SJSA1 (cell line): ENCODE measurements around the gene BTG2. TPM values are rescaled to one million over a fixed set of nuclear protein-coding genes. Genes with fewer than 3 reads are reported as not detected.
A peak's percentile ranks its signal among the peaks of the same experiment; 100 is the strongest.
"Not testable (repeated sequence)": the region's sequence is repeated elsewhere in the genome, so short reads cannot be mapped to it uniquely, and the experiment has no call there.

Experiments
- DNase-seq, 2 experiments: peaks; one replicate each; pipeline ENCODE4 v3.0.0-alpha.2; 2015 to 2020; ENCODE audit warnings: low spot score in 2 of 2, low read depth in 1 of 2
- H3K27ac ChIP-seq: fragments of 250-450 bp; sonication (Bioruptor Pico); 2 replicates; pipeline ENCODE4 v1.5.1; 2020; ENCODE audit warnings: mild to moderate bottlenecking, moderate library complexity
- H3K27me3 ChIP-seq: fragments of 250-450 bp; sonication (Bioruptor Pico); replicated peaks from 2 replicates; pipeline ENCODE4 v1.5.1; 2020; ENCODE audit warnings: mild to moderate bottlenecking, moderate library complexity
- H3K36me3 ChIP-seq: fragments of 250-450 bp; sonication (Bioruptor Pico); 2 replicates; pipeline ENCODE4 v1.5.1; 2020; ENCODE audit warnings: mild to moderate bottlenecking
- H3K4me1 ChIP-seq: fragments of 250-450 bp; sonication (Bioruptor Pico); replicated peaks from 2 replicates; pipeline ENCODE4 v1.6.1; 2021; ENCODE audit warnings: mild to moderate bottlenecking
- H3K4me3 ChIP-seq: fragments of 250-450 bp; sonication (Bioruptor Pico); 2 replicates; pipeline ENCODE4 v1.5.1; 2020; ENCODE audit warnings: mild to moderate bottlenecking
- H3K9me3 ChIP-seq: fragments of 250-450 bp; sonication (Bioruptor Pico); replicated peaks from 2 replicates; pipeline ENCODE4 v1.5.1; 2020; ENCODE audit warnings: mild to moderate bottlenecking
- total RNA-seq: library from RNA; depleted of rRNA; stranded (reverse); fragments of >200 nt; shearing (Covaris generic); gene quantifications from 2 replicates; pipeline ENCODE4 v1.2.3, GENCODE V29; 2014

BTG2 gene
- total RNA-seq, 1 experiment from 2014 or later, result 6.6 TPM

DNA sequence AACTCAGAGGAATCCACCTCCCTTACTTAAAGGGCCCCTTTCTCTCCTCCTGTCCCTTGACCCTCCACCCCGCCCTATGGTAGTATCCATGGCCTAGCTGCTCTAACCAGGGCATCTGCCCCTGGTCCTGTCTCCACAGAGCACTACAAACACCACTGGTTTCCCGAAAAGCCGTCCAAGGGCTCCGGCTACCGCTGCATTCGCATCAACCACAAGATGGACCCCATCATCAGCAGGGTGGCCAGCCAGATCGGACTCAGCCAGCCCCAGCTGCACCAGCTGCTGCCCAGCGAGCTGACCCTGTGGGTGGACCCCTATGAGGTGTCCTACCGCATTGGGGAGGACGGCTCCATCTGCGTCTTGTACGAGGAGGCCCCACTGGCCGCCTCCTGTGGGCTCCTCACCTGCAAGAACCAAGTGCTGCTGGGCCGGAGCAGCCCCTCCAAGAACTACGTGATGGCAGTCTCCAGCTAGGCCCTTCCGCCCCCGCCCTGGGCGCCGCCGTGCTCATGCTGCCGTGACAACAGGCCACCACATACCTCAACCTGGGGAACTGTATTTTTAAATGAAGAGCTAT, 1.7 kb downstream of the BTG2 start:
- Histone ChIP-seq H3K9me3 (no peaks in the 10 kb centered on the region), H3K27ac (no peak overlapping the region), H3K36me3 (no peaks in the 10 kb centered on the region; the same call in 1 of the 2 replicates), H3K4me3 (0 out of 2 replicates have a peak overlapping the region, but pooled peaks have one; percentile 73), H3K27me3 (no peaks in the 10 kb centered on the region), H3K4me1 (peaks cover 21% of the 10 kb centered on the region)
- DNase-seq, result no peak

- DNase-seq, result no peak
- no peaks in the 10 kb centered on the region for H3K27me3 ChIP-seq
- no peak overlapping the region for H3K27ac ChIP-seq
- H3K4me3 ChIP-seq, result no peak overlapping the region
- no peaks in the 10 kb centered on the region for H3K9me3 ChIP-seq
- H3K36me3 ChIP-seq, result no peaks in the 10 kb centered on the region; the same call in 1 of the 2 replicates
- peaks cover 21% of the 10 kb centered on the region for H3K4me1 ChIP-seq
Measured at GRCh38 chr1:203307641-203308126, 2.4 kb downstream of the BTG2 start.

DNA sequence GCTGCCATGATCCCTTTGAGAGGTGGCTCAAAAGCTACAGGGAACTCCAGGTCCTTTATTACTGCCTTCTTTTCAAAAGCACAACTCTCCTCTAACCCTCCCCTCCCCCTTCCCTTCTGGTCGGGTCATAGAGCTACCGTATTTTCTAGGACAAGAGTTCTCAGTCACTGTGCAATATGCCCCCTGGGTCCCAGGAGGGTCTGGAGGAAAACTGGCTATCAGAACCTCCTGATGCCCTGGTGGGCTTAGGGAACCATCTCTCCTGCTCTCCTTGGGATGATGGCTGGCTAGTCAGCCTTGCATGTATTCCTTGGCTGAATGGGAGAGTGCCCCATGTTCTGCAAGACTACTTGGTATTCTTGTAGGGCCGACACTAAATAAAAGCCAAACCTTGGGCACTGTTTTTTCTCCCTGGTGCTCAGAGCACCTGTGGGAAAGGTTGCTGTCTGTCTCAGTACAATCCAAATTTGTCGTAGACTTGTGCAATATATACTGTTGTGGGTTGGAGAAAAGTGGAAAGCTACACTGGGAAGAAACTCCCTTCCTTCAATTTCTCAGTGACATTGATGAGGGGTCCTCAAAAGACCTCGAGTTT, 3.1 kb downstream of the BTG2 start:
- Histone ChIP-seq H3K4me1 (peaks cover 21% of the 10 kb centered on the region), H3K4me3 (no peak overlapping the region), H3K27me3 (no peaks in the 10 kb centered on the region), H3K36me3 (no peaks in the 10 kb centered on the region; the same call in 1 of the 2 replicates), H3K27ac (no peak overlapping the region), H3K9me3 (no peaks in the 10 kb centered on the region)
- no peak for DNase-seq

DNA sequence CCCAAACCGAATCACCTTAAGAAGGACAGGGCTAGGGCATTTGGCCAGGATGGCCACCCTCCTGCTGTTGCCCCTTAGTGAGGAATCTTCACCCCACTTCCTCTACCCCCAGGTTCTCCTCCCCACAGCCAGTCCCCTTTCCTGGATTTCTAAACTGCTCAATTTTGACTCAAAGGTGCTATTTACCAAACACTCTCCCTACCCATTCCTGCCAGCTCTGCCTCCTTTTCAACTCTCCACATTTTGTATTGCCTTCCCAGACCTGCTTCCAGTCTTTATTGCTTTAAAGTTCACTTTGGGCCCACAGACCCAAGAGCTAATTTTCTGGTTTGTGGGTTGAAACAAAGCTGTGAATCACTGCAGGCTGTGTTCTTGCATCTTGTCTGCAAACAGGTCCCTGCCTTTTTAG, 3.6 kb downstream of the BTG2 start:
- Histone ChIP-seq H3K4me1 (peaks cover 21% of the 10 kb centered on the region), H3K27me3 (no peaks in the 10 kb centered on the region), H3K9me3 (no peaks in the 10 kb centered on the region), H3K36me3 (no peaks in the 10 kb centered on the region; the same call in 1 of the 2 replicates), H3K27ac (no peak overlapping the region), H3K4me3 (no peak overlapping the region)
- no peak for DNase-seq

DNA sequence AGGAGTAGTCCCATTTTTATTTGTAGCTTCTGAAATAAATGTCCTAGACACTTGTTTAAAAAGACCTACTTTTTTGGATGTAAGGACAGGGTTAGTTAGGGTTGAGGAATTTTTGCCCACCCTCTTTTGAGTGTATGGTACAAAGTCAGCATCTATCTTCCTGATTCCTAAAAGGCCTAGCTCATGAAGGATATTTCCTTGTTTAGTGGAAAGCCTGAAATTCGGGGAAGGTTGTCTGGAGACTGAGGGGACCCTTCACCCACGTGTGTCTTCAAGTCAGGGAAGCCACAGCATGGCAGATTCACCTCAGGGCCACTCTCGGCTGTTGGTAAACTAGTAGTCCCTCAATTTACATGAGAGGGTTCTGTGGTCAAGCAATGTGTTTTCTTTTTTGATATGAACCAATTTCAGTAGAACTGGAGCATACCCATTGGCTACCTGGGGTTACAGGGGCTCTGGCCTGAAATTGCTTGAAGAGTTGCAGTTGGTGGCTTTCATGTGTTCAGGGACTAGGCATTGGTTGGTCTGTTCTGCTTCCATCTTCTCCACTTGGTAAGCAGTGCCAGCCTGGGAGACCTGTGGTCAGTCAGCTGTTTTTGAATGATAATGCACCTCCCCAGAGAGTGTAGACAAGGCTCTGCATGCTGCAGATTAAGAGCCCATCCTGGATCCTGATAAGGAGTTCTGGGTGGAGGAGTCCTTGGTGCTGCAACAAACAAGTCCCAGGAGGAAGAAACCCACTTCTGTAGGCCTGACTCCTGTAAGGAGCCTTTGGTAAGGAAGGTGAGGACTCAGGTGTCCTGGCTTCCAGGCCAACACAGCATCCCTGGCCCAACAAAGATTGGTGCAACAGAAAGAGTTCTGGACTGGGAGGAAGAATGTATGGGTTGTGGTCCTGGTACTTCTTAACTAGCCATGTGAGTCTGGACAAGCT, 6.3 kb downstream of the BTG2 start:
- Histone ChIP-seq H3K27ac (no peak overlapping the region), H3K4me1 (peaks cover 5% of the 10 kb centered on the region), H3K36me3 (no peaks in the 10 kb centered on the region; the same call in 1 of the 2 replicates), H3K9me3 (no peaks in the 10 kb centered on the region), H3K4me3 (no peak overlapping the region), H3K27me3 (no peaks in the 10 kb centered on the region)
- DNase-seq, result no peak

DNA sequence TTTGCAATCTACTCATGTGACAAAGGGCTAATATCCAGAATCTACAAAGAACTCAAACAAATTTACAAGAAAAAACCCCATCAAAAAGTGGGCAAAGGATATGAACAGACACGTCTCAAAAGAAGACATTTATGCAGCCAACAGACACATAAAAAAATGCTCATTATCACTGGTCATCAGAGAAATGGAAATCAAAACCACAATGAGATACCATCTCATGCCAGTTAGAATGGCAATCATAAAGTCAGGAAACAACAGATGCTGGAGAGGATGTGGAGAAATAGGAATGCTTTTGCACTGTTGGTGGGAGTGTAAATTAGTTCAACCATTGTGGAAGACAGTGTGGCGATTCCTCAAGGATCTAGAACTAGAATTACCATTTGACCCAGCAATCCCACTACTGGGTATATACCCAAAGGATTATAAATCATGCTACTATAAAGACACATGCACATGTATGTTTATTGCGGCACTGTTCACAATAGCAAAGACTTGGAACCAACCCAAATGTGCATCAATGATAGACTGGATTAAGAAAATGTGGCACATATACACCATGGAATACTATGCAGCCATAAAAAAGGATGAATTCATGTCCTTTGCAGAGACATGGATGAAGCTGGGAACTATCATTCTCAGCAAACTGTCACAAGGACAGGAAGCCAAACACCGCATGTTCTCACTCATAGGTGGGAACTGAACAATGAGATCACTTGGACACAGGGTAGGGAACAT, 8.9 kb downstream of the BTG2 start:
- H3K36me3 ChIP-seq, H3K27ac ChIP-seq, H3K4me3 ChIP-seq, H3K27me3 ChIP-seq, DNase-seq, H3K9me3 ChIP-seq, H3K4me1 ChIP-seq: not testable (repeated sequence)

GRCh38 chr1:203316626-203317093, 11.3 kb downstream of the BTG2 start:
- no peaks in the 10 kb centered on the region for H3K36me3 ChIP-seq
- DNase-seq, result no peak
- no peak overlapping the region for H3K4me3 ChIP-seq
- H3K27me3 ChIP-seq, result no peaks in the 10 kb centered on the region
- H3K4me1 ChIP-seq, result no peaks in the 10 kb centered on the region
- no peak overlapping the region for H3K27ac ChIP-seq
- no peaks in the 10 kb centered on the region for H3K9me3 ChIP-seq

- Histone ChIP-seq H3K4me1 (no peaks in the 10 kb centered on the region), H3K27me3 (0 out of 2 replicates have a peak, but pooled peaks cover 1% of the 10 kb centered on the region), H3K27ac (no peak overlapping the region), H3K9me3 (no peaks in the 10 kb centered on the region), H3K36me3 (no peaks in the 10 kb centered on the region), H3K4me3 (no peak overlapping the region)
- no peak for DNase-seq
Measured at GRCh38 chr1:203317429-203318228, 12.3 kb downstream of the BTG2 start.

GRCh38 chr1:203318229-203318517, 12.9 kb downstream of the BTG2 start:
- no peak for DNase-seq
- H3K9me3 ChIP-seq, result no peaks in the 10 kb centered on the region

GRCh38 chr1:203320591-203321272, 15.4 kb downstream of the BTG2 start:
- Histone ChIP-seq H3K4me1 (peaks cover 3% of the 10 kb centered on the region; the same call in 1 of the 2 replicates), H3K27me3 (peaks cover 8% of the 10 kb centered on the region; the same call in 1 of the 2 replicates), H3K9me3 (no peaks in the 10 kb centered on the region), H3K27ac (no peak overlapping the region), H3K4me3 (no peak overlapping the region), H3K36me3 (no peaks in the 10 kb centered on the region)
- DNase-seq, result no peak

More at GRCh38 chr1:203318229-203318517, 12.9 kb downstream of the BTG2 start:
- H3K27ac ChIP-seq, result no peak overlapping the region
- no peak overlapping the region for H3K4me3 ChIP-seq
- no peaks in the 10 kb centered on the region for H3K4me1 ChIP-seq
- no peaks in the 10 kb centered on the region for H3K36me3 ChIP-seq
- peaks cover 6% of the 10 kb centered on the region; the same call in 1 of the 2 replicates for H3K27me3 ChIP-seq

GRCh38 chr1:203321273-203322052, 16.1 kb downstream of the BTG2 start:
- peaks cover 3% of the 10 kb centered on the region; the same call in 1 of the 2 replicates for H3K4me1 ChIP-seq
- H3K27me3 ChIP-seq, result peaks cover 8% of the 10 kb centered on the region; the same call in 1 of the 2 replicates
- H3K27ac ChIP-seq, result no peak overlapping the region
- no peaks in the 10 kb centered on the region for H3K9me3 ChIP-seq
- no peak for DNase-seq
- no peaks in the 10 kb centered on the region for H3K36me3 ChIP-seq
- no peak overlapping the region for H3K4me3 ChIP-seq
